Rectal smooth muscle tissue (tissue), 1 donor: ENCODE results near the gene FAM107B.
A peak's percentile ranks its signal among the peaks of the same experiment; 100 is the strongest.

ENCODE experiments used
- H3K27ac ChIP-seq: one replicate; pipeline ENCODE4 v1.7.0; 2013; ENCODE audit warnings: low read depth, low read length, inconsistent platforms
- H3K27me3 ChIP-seq: one replicate; pipeline ENCODE4 v1.7.0; 2013; ENCODE audit warnings: low read length; ENCODE audit not compliant: control insufficient read depth, insufficient read depth
- H3K36me3 ChIP-seq: one replicate; pipeline ENCODE4 v1.7.0; 2013; ENCODE audit warnings: low read length; ENCODE audit not compliant: control insufficient read depth, insufficient read depth
- H3K4me1 ChIP-seq: one replicate; pipeline ENCODE4 v1.7.0; 2013; ENCODE audit warnings: low read length; ENCODE audit not compliant: control insufficient read depth, insufficient read depth
- H3K4me3 ChIP-seq: one replicate; pipeline ENCODE4 v1.7.0; 2013; ENCODE audit warnings: low read length
- H3K9ac ChIP-seq: one replicate; pipeline ENCODE4 v1.7.0; 2013; ENCODE audit warnings: low read length

Gene FAM107B

DNA sequence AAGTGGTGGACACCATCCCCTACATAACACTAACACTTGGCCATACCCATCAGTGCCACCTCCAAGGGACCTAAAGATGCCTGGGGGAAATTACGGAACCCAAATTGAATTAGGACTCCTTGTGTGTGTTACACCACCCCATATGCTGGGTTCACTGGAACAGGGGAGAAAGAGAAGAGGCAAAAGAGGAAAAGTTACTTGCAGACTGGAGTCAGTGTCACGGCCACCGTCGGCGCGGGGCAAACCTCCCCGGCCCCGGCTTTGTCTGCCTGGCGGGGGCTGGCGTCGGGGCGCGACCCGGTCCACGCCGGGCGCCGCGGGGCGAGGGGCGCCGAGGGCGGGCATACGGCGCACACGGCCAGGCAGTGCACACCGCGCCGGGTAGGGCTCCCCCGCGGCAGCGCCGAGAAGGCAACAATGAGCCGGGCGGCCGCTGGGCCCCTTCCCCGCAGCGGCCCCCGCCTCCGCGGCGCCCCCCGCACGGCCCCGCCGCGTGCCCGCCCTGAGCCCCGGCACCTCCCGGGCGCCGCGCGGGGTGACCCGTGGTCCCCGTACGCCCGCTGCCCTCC lies 171.1 kb downstream of the FAM107B start:
- no peak overlapping the region for H3K27ac ChIP-seq
- H3K9ac ChIP-seq = peak overlapping the region; percentile 64
- no peaks in the 10 kb centered on the region for H3K4me1 ChIP-seq
- no peaks in the 10 kb centered on the region for H3K36me3 ChIP-seq
- no peaks in the 10 kb centered on the region for H3K27me3 ChIP-seq
- peak overlapping the region; percentile 80 for H3K4me3 ChIP-seq

DNA sequence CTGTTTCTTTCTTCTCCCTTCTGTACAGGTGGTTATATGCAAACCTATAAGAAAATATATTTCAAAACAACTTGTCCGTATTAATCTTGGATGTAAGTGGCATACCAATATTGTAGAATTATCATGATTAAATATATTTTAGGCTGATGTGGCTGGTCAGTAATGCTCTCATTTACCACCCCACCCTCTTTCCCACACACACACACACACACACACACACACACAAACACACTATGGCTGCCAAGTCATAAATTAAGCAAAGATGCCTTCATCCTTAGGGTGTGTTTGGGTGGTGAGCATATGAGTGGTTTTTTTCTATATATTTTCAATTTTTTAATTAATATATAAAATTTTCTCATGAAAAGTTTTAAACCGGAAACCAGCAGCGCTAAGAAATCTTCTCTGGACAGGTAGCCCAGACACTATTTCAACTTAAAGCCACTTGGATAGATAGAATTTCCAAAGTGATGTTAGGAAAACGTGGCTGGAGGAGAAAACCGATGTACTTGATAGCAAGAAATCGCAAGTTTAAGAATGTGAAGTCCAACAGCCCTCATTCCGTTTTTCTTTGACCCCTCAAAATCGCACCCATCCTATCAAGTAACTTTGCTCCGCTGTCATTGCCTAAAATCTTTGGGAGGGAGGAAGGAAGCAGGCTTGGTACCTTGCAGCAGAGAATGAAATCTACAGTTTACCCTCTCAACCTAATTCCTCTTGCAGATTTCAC lies 171.7 kb downstream of the FAM107B start:
- H3K9ac ChIP-seq = peak overlapping the region; percentile 64
- no peaks in the 10 kb centered on the region for H3K4me1 ChIP-seq
- no peaks in the 10 kb centered on the region for H3K36me3 ChIP-seq
- H3K27ac ChIP-seq = no peak overlapping the region
- no peaks in the 10 kb centered on the region for H3K27me3 ChIP-seq
- H3K4me3 ChIP-seq = peak overlapping the region; percentile 80

DNA sequence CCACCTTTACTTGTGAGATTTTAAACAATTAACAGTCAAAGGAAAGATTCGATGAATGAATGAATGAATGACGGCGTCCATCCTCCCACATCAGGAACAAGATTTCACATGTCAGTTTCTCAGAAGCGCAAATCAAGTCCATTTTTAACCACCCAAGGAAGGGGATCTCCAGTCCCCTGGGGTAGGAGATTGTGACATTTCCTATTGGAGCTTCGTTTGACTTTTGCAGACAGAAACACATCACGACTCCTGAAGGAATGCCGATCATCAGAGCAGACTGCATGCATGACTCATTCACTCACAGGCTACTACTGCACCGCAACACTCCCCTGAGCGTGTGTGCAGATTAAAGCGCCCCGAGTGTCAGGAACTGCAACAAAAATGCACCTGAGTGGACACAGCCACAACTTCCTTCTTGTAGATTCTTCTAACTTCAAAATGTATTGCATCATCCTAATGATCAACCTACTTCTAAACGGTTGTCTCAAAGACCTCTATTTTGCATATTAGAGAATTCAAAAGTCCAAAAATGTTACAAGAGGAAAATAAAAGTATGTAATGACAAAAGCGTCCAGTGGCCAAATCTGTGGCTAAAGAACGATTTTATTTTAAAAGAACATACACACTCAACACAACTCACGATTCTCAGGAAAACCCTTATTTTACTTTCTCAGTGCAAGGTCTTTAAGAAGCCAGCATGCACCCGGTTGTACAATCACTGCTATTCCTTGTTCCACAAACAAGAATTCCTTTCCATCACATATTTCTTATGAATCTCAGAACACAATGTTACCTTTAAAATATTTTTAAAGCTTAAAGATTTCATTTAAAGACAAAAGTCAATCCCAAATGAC lies 172.6 kb downstream of the FAM107B start:
- H3K4me1 ChIP-seq = no peaks in the 10 kb centered on the region
- no peak overlapping the region for H3K9ac ChIP-seq
- no peaks in the 10 kb centered on the region for H3K36me3 ChIP-seq
- no peak overlapping the region for H3K4me3 ChIP-seq
- H3K27me3 ChIP-seq = no peaks in the 10 kb centered on the region
- no peak overlapping the region for H3K27ac ChIP-seq

DNA sequence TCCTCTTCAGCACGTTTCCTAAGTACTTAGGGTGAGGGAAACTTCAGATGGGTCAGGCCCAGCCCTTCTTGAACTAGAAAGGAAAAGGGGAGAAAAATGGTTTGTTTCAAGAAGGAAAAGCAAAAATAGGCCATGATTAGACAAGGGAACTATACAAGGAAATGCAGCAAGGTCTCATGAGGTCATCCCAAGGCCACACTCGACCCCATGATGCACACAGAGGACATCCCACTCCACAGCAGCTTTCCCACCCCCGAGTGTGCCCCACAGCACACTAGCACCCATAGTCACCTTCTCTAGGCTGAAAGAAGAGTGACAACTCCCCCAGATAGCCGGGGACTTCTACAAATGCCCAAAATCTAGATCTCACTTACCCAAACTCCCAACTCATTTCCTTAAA lies 173.4 kb downstream of the FAM107B start:
- no peaks in the 10 kb centered on the region for H3K4me1 ChIP-seq
- no peaks in the 10 kb centered on the region for H3K27me3 ChIP-seq
- no peak overlapping the region for H3K27ac ChIP-seq
- H3K9ac ChIP-seq = no peak overlapping the region
- no peaks in the 10 kb centered on the region for H3K36me3 ChIP-seq
- H3K4me3 ChIP-seq = no peak overlapping the region

DNA sequence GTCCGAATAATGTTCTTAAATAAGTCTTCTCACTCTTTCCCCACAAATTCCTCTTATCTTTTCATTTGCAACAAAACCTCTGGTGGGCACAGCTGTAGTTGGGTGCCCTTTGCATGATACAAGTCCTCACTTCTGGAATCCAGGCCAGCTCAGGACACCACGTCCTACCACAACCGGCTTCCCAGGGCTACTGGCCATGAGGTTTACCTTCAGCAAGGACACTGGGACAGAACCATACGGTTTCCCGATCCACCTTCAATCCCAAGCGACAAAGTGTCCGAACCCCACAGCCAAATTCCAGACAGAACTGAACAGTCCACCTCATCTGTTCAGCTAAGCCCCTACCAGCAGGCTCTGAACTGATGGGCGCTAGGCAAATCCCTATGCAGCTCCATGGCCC lies 174.6 kb downstream of the FAM107B start:
- no peak overlapping the region for H3K4me3 ChIP-seq
- no peaks in the 10 kb centered on the region for H3K4me1 ChIP-seq
- H3K27ac ChIP-seq = no peak overlapping the region
- H3K36me3 ChIP-seq = no peaks in the 10 kb centered on the region
- no peaks in the 10 kb centered on the region for H3K27me3 ChIP-seq
- H3K9ac ChIP-seq = no peak overlapping the region

DNA sequence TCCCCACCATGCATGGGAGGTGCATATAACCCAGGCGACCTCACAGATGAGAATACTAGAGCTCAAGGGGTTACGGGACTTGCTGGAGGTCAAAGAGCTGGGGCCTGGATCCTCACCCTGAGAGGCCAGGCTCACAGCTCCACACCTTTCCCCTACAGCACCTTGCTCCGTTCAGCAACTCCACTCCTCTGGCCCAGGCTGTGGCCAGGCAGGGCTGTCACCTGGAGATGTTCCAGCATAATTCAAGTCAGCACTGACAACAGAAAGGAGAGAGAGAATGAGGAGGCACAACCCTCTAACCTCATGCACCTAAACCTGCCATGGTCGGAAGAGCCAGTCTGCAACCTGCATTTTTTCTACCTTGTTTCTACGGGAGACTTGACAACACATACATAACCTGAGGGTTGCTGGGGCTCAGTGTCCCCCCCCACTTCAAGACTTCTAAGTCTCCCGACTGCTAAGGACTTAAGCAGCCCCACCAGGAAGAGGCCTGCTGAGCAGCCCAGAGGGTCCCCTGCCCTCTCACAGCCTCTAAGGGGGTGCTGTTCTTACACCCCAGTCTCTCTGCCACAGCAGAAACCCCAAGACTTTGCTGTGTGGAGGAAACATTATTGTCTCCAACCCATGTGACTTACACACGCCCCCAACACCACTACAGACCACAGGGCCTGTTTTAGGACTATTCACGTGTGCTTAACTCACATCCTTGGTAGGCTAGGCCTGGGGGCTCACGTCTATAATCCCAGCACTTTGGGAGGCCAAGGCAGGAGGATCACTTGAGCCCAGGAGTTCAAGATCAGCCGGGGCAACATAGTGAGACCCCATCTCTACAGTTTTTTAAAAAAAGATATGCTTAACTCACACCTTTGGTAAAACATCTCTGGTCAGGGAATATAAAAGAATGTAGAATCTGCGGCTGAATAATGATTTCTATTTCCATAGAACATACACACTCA lies 175.6 kb downstream of the FAM107B start:
- Histone ChIP-seq H3K36me3 (no peaks in the 10 kb centered on the region), H3K9ac (no peak overlapping the region), H3K27me3 (no peaks in the 10 kb centered on the region), H3K27ac (no peak overlapping the region), H3K4me3 (no peak overlapping the region), H3K4me1 (no peaks in the 10 kb centered on the region)

DNA sequence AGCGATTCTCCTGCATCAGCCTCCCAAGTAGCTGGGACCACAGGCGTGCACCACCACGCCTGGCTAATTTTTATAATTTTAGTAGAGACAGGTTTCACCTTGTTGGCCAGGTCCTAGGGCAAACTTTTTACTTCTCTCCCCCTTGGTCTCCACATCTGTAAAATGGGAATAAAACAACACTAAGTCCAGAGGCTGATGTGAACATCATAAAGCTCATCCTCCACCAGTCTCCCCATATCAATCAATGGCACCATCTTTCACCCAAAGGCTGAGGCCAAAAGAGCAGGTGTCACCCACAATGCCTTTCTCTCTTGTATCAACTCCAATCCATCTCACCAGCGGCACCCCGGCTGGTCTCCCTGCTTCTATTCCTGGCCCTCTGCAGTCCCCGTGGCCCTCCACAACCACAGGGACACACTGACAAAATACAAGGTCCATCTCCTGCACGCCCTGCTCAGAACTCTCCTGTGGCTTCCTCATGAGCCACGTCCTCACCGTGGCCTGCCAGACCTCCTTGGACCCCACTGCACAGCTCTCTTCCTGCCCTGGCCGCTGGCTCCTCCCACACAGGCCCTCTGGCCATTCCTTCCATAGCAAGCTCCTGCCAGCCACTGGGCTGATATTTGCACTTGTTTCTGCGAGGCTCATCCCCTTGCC lies 179.0 kb downstream of the FAM107B start:
- no peaks in the 10 kb centered on the region for H3K27me3 ChIP-seq
- H3K4me1 ChIP-seq = no peaks in the 10 kb centered on the region
- no peak overlapping the region for H3K4me3 ChIP-seq
- no peaks in the 10 kb centered on the region for H3K36me3 ChIP-seq
- H3K9ac ChIP-seq = no peak overlapping the region
- no peak overlapping the region for H3K27ac ChIP-seq

DNA sequence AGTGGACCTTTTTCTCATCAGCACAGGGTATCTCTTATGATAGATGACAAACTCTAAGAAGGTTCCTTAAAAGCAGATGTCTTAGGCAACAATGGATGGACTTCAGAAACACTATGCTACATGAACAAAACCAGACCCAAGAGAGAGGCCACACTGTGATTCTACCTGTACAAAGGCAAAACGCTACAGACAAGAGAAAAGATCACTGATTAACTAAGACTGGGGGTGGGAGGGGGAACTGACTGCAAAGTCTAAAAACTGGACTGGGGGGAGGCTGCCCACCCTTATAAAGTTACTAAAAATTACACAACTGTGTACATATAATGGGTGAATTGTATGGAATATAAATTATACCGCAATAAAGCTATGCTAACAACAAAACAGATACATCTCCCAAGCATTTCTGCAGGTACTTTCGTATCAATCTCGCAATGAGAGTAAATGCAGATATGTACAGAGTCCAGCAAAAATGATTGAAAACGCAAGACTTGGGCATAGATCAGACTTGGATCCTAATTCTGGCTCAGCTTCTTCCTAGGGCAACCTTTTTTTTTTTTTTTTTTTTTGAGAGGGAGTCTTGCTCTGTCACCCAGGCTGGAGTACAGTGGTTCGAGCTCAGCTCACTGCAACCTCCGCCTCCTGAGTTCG lies 179.7 kb downstream of the FAM107B start:
- no peak overlapping the region for H3K4me3 ChIP-seq
- H3K4me1 ChIP-seq = no peaks in the 10 kb centered on the region
- no peak overlapping the region for H3K27ac ChIP-seq
- H3K9ac ChIP-seq = no peak overlapping the region
- no peaks in the 10 kb centered on the region for H3K27me3 ChIP-seq
- H3K36me3 ChIP-seq = no peaks in the 10 kb centered on the region

DNA sequence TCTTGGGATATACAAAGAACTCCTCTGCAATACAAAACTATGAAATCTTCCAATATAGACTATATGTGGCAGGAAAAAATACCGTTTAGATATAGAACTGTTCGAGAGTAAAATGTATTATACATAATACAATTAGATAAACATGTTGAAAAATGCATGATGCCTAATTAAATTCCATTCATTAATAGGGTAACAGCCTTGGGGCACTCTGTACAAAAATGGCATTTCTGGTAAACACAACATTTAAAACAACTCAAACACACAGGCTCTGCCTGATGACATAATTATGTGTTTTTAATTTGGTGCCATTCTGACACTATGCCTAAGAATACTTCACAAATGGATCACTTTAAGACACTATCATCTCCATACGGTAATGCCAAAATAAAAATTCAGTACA lies 180.9 kb downstream of the FAM107B start:
- Histone ChIP-seq H3K27me3 (no peaks in the 10 kb centered on the region), H3K9ac (no peak overlapping the region), H3K36me3 (no peaks in the 10 kb centered on the region), H3K4me3 (no peak overlapping the region), H3K27ac (no peak overlapping the region), H3K4me1 (no peaks in the 10 kb centered on the region)

DNA sequence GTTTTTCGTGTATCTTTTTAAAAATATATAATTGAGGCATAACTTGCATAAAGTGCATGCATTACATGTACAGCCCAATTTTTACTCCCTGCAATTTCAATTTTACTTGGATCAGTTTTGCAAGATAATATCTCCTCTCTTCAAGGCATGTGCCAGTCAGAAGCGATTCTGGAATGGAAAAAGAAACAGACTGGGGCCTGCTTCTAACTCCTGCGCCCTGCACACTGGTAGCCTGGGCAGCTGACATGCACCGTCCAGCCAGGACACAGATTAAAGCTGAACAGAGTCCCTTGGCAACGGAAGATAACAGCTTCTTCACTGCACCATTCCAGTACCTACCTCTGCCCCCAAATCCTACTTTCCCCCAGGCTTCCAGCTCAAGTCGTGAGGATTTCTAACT lies 182.1 kb downstream of the FAM107B start:
- no peaks in the 10 kb centered on the region for H3K27me3 ChIP-seq
- H3K36me3 ChIP-seq = no peaks in the 10 kb centered on the region
- no peaks in the 10 kb centered on the region for H3K4me1 ChIP-seq
- no peak overlapping the region for H3K9ac ChIP-seq
- no peak overlapping the region for H3K4me3 ChIP-seq
- H3K27ac ChIP-seq = no peak overlapping the region

DNA sequence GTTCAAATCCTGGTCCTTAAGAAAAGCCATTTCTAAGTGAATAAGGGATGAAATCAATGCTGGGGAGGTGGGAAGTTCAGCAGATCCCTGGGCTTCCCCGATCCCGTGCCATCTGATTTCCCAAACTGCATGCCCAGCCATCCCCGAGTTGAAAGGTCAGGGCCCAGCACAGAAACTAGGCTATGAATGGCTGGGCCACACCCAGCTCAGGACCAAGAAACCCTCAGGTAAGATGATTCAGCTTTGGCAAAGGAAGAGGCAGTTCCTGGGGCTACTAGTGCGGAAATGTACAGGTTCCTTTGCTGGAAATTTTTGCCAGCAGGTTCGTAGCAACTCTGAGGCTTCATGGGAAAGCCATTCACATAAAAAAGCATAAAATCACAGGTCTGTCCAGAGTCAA lies 182.7 kb downstream of the FAM107B start:
- H3K9ac ChIP-seq = no peak overlapping the region

More for the DNA sequence above, 182.7 kb downstream of the FAM107B start:
- no peaks in the 10 kb centered on the region for H3K27me3 ChIP-seq
- H3K4me3 ChIP-seq = no peak overlapping the region
- H3K36me3 ChIP-seq = no peaks in the 10 kb centered on the region
- no peaks in the 10 kb centered on the region for H3K4me1 ChIP-seq
- no peak overlapping the region for H3K27ac ChIP-seq
